H1 (cell line): ENCODE measurements around the gene ZBED1. TPM values are rescaled to one million over a fixed set of nuclear protein-coding genes. Genes with fewer than 3 reads are reported as not detected.

ENCODE experiments used
- EGR1 ChIP-seq: IDR thresholded peaks from 2 replicates; pipeline ENCODE4 v1.6.1; 2011; ENCODE audit warnings: low read depth, low read length, borderline replicate concordance
- KDM1A ChIP-seq: fragments of 200-600, 300-600 bp; sonication (generic); IDR thresholded peaks from 2 replicates; pipeline ENCODE4 v1.7.1; 2016; ENCODE audit warnings: mild to moderate bottlenecking, low read length, borderline replicate concordance
- NRF1 ChIP-seq: IDR thresholded peaks from 2 replicates; pipeline ENCODE4 v1.6.1; 2011; ENCODE audit warnings: mild to moderate bottlenecking, low read depth, low read length, improper control_type of control experiment
- SP1 ChIP-seq: IDR thresholded peaks from 2 replicates; pipeline ENCODE4 v1.6.1; 2011; ENCODE audit warnings: low read depth, low read length
- SRF ChIP-seq: IDR thresholded peaks from 2 replicates; pipeline ENCODE4 v1.6.1; 2011; ENCODE audit warnings: mild to moderate bottlenecking, low read depth, low read length, moderate library complexity
- TBP ChIP-seq: IDR thresholded peaks from 2 replicates; pipeline ENCODE4 v1.6.1; 2011; ENCODE audit warnings: low read depth, low read length, improper control_type of control experiment
- polyA plus RNA-seq, 7 experiments: library from polyadenylated mRNA; depleted of rRNA in 3 of 7; stranded (reverse) in 5 of 7; unstranded in 2 of 7; fragments of >200 nt in 5 of 7; fragments of 200-250 nt in 2 of 7; gene quantifications; 1 replicate in 5 of 7; 2 replicates in 1 of 7; 4 replicates in 1 of 7; pipeline versions ENCODE4 v1.2.1 to v1.2.3, GENCODE V29; 2011 to 2013; ENCODE audit warnings: missing spikeins in 2 of 7, mixed read lengths in 2 of 7
- total RNA-seq: library from RNA; stranded (reverse); fragmentation: NEBNext Ultra II Directional; extraction: Animal tissue kit (Norgen Biotek cat#: 25700); gene quantifications from 2 replicates; pipeline ENCODE4 v1.2.1, GENCODE V29; 2021

The ZBED1 gene
- total and polyA plus RNA-seq, 2 of the 8 experiments (the other 6 are each of a cell fraction or from before 2014, with no cell fraction given) = 28.5 to 45.8 TPM

GRCh38 chrX:2540426-2540947 is 39.7 kb upstream of the ZBED1 start (continued):
- TF ChIP-seq KDM1A (no peak), SP1 (no peak), EGR1 (no peak), NRF1 (no peak), TBP (no peak), SRF (no peak)
